DMS153 treated with DMSO at 0.1 percent for 48 hours (cell line): ENCODE data around the gene CCDC186.
A peak's percentile ranks its signal among the peaks of the same experiment; 100 is the strongest.
"Not testable (repeated sequence)": the region's sequence is repeated elsewhere in the genome, so short reads cannot be mapped to it uniquely, and the experiment has no call there.

Experiments
- DNase-seq: peaks from one replicate; lab custom pipeline; 2025; ENCODE audit not compliant: unreplicated experiment; lab: John Stamatoyannopoulos, UW

Gene CCDC186

DNA sequence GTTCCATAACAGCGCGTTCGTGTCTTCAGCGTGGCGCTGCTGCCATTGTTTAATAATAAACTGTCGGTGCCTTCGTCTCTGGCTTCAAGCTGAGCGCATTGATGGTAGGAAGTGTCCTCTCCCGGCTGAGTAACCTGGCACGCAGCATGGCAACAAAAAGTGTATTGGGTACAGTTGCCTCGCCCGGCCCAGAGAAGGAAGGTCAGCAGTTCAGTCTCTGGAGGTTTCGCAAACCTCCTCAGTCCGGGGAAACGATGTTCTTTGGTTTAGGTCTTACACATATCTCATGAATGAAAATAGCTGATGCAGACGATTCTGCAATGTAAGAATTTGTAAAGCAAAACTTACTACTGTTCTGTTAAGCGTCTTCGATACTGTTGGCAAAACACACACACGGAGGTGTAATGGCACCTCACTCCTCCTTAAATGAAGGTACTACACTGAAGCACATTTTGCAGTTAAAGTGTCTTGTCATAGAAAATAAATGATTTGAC, 739 bp upstream of the CCDC186 start:
- peak; percentile 75 for DNase-seq

DNA sequence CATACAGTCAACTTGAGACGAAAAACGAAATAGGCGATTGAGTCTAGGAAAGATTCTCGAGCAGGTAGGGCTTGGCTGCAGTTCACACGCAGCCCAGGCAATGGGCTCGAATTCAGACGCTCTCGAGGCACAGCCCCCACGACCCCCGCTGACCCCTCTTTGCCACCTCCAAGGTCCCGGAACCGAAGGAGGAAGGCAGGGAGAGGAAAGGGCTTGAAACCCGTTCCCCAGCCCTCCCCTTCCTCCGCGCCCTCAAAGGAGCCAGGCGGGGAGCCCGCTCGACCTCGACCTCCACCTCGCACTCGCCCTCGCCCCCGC, 441 bp downstream of the CCDC186 start:
- no peak for DNase-seq

DNA sequence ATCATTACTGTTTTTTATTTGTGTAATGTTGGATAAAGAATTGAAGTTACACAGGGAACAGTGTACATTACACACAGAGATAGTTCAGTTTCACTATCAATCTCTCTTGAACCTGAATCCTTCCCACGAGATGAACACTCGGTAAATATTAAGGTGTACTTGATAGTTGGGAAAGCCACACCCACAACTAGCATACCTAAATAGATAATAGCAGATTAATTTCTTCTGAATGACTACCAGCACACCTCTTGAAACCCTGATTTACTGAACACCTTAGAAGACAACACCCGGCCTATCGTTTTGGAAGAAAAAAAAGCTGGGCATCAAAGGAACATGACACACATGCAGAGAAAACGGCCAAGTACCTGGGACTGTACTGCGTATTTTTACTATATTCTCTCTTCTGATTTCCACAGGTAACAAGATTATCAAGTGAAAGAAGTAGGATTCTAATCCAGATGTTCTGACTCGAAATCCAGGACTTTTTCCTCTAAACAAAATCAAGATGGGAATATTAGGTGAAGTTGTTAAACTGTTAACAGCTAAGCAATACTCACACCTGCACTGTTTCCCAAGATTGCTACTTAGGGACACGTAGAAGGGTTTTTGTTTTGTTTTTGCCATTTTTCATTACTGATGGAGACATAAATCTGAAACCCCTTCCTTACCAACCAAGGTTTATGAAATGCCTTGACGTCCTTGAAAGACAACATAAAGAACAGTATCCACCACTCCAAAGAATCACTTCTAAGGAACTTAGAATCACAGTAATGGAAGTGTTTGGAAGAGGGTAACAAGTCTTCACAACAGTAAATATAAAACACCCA, 1.0 kb downstream of the CCDC186 start:
- DNase-seq, result no peak

DNA sequence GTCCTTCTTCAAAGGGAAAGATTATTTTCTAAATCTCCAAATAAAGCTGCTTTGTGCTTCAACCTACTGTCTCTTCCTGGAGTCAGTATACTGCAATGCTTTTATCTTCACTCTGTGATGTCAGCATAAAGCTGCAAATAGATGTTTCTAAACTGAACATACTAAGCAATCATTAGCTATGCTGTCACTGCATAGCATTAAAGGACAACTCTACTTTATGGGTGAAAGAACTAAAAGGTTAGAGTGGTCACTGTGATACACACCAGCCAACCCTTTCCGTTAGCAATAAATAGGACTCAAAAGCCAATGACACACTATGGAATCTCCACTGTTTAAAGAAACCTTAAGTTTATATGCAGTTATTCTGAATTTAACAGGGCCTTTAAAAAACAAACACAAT, 1.8 kb downstream of the CCDC186 start:
- DNase-seq, result no peak

DNA sequence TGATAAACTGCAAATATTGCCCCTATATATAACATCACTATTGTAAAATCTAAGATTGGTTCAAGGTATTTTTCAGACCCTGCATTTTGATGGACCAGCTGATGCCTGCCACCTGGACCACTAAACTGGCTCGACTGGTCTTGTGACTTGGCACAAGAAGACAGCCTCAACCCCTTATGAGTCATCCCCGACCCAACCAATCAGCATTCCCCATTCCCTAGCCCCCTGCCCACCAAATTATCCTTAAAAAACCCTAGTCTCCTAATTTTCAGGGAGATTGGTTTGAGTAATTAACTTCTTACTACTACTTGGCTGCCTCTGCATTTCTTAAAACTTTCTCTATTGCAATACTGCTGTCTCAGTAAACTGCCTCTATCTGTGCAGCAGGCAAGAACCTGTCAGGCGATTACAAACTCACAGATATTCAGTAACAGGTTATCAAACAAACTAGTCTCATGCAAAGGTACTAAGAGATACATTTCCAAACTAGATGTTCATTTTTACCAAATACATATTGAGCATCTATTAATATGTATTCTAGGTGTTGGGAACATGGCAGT, 5.5 kb downstream of the CCDC186 start:
- no peak for DNase-seq

DNA sequence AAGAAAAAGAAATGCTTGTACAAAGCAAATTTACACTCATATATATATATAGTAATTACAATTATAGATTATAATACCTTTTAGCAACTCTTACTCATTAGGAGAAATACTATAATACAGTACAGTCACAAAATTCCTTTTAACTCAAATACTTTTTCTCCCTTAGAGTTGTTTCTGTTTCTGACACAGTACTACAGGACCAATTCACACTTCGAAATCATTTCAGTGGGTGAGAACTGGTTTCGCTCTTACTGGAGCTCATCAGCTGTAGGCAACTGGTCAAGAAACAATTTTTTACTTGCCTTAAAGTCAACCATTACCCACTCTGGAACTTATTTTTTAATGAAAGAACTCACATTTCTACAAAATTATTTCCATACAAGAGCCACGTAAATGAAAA, 6.0 kb downstream of the CCDC186 start:
- DNase-seq, result no peak

DNA sequence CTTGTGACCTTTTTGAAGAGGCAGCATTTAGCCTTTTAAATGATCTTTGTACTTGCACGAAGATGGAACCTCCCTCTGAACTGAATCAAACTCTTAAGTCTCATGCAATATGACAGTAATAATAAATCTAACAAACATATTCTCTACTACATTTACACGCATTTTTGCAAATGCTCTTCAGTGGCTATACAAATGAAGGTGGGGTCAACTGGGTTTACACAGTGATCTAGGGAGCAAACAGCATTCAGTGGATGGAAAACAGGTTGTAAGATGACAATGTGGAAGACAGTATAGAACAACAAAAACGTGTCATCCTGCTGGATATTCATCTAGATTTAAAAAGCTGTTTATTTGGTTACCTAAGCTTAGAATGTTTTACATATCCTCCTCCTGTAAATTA, 7.5 kb downstream of the CCDC186 start:
- no peak for DNase-seq

DNA sequence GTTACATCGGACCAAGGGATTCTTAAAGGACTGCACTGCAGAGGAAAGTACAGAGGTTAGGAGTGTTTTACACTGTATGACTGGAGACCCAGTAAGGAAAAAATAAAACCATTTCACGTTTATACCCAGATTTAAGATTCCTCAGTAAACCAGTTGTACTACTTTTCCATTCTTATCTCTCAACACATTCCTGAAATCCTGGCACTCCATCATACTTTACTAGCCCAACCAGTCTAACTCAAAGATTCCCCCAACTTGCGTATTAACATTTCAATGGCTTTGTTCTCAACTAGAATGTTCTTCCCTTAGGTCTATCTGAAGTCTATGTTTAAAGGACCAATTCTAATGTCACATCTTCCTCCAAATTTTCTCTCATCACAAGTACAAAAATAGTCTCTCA, 8.0 kb downstream of the CCDC186 start:
- DNase-seq, result no peak

DNA sequence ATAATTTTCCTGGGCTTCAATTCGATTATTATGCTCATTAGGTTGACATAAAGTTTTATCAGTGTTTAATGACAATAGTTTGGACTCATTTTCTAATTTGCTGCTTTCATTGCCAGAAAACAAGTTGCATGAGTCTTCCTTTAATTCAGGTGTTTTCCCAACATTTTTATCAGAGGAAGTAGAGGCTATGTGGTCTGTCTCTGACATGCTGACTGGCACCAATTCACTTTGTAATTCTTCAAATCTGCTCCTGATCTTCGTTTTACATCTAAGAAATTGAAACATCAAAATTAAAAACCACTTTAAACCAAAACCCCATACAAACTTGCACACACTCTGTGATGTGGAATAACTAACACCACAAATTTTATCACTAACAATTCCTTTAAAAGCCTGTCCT, 10.9 kb downstream of the CCDC186 start:
- no peak for DNase-seq

DNA sequence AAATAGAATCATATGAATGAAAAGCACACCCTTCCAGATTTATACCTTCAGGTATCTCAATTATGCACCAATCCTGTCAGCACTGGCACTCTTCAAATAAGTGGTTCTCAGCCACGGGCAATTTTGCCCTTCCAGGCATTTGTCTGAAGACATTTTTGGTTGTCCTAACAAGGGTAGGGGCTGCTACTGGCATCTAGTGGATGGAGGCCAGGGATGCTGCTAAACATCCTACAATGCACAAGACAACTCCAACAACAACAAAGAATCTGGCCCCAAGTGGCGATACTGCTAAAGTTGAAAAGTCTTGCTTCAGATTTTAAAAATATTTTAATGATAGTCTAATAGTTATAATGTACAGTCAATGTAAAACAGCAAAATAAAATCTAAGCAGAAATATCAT, 16.1 kb downstream of the CCDC186 start:
- DNase-seq, result no peak

DNA sequence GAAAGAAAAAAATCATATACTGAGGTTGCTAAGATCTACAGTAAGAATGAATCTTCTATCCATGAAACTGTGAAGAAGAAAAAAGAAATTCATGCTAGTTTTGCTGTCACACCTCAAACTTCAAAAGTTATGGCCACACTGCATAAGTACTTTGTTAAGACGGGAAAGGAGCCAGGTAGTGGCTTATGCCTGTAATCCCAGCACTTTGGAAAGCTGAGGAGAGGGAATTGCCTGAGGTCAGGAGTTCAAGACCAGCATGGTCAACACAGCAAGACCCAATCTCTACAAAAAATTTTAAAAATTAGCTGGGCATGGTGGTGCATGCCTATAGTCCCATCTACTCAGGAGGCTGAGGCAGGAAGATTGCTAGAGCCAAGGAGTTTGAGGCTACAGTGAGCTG, 22.1 kb downstream of the CCDC186 start:
- no peak for DNase-seq

DNA sequence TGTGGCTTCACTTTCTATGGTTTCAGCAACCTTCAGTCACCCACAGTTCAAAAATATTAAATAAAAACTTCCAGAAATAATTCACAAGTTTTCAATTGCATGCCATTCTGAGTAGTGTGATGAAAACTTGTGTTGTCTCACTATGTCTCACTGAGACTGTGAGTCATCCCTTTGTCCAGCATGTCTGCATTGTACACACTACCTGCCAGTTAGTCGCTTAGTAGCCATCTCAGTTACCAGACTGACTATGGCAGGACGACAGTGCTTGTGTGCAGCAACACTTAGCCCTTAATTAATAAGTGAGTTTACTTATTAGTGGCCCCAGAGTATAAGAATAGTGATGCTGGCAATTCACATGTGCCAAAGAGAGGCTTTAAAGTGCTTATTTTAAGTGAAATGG, 22.5 kb downstream of the CCDC186 start:
- DNase-seq, result no peak

DNA sequence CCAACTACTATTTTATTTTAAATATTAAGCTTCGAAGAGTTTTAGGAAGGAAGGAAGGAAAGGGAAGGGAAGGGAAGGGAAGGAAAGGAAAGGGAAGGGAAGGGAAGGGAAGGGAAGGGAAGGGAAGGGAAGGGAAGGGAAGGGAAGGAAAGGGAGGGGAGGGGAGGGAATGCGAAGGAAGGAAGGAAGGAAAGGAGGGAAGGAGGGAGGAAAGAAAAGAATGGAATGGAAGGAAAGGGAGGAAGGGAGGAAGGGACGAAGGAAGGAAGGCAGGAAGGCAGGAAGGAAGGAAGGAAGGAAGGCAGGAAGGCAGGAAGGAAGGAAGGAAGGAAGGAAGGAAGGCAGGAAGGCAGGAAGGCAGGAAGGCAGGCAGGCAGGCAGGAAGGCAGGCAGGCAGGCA, 24.5 kb downstream of the CCDC186 start:
- DNase-seq, result not testable (repeated sequence)

DNA sequence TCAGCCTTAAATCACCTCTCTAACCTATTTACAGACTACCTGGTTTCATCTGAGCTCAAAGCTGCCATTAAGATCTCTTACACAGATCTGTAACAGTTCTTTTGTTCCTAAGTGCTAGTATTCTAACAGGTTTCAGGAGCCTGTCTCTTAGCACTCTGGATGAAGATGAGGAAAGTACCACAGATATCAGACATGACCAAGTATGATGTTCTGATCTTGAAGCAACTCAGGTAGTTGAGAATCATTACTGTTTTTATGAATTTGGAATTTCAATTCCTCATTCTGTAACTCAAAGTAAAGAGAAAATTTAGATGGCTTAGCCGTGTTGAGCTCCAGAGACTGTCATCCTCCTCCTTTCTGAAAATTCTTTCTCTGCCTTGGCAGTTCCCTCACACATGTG, 30.8 kb downstream of the CCDC186 start:
- no peak for DNase-seq

DNA sequence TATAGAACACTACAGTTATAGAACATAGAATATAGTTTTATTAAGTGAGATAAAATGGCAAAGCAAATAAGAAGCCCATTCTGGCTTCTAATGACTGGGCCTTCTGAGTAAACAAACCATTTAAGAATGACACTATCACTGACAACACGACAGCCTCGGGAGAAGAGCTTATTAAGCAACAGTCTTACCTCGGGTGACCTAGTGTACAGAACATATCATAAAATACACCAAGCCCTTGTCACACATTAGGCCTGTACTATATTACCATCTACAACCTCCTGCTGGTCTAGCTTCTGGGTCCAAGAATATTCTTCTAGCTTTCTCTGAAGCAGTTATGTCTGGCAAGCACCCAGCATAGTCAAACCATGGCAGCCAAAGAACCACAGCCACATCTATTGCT, 32.0 kb downstream of the CCDC186 start:
- no peak for DNase-seq

DNA sequence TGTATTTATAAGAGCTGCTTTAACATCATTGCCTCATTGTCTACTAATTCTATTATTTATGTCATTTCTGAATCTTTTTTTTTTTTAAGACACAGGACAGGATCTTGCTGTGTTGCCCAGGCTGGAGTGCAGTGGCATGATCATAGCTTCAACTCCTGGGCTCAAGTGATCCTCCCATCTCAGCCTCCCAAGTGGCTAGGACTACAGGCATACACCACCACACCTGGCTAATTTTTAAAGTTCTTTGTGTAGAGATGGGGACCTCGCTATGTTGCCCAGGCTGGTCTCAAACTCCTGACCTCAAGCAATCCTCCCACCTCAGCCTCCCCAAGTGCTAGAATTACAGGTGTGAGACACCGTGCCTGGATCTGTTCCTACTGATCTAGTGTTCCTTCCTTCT, 33.2 kb downstream of the CCDC186 start:
- DNase-seq, result not testable (repeated sequence)

DNA sequence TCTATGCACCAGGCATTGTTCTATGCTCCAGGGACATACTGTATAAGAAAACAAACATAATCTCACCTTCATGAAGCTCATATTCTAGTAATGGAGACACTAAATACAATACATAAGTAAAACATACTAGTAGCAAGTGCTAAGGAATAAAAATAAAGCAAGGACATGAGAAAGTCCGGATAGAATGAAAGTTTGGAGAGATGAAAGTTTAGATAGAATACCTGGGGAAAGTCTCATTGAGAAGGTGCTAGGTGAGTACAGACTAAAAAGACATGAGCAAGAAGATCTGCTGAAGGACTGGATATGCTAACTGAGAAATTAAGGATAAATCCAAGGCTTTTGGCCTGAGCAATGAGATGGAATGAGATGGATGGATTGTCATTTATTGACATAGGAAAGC, 34.0 kb downstream of the CCDC186 start:
- DNase-seq, result no peak

DNA sequence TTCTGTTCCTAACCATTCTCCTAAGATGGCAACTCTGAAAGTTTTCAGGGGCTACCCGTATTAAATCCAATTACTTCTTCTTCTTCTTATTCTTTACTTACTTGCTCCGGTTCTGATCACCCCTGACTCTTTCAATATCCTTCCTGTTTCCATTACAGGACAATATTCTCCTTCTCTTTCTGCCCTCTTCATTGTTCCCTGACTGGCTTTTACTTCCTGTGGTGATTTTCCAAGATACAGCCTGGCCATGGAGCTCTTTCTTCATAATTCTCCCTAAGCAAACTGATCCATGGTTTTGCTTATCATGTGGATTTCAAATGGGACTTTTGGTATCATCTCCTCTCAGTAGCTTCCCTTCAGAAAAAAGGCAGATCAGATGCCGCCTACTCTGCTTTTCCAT, 35.4 kb downstream of the CCDC186 start:
- DNase-seq, result no peak

DNA sequence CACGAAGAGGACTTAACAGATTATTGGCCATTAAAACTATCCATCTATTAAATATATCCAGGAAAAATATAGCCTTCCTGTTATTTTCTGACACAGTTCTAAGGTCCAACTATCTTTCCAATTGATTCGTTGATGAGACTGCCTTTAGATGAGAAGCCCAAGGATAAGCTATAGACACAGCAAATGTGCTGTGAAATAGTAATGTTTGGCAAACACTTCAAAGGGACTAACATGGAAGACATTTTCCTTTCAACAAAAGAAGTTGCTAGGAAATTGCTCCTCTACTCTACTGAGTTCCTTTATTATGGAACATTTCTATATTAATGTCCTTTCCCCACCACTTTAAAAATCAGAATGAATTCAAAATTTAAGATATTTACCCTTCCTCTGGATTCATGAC, 38.5 kb downstream of the CCDC186 start:
- DNase-seq, result no peak

DNA sequence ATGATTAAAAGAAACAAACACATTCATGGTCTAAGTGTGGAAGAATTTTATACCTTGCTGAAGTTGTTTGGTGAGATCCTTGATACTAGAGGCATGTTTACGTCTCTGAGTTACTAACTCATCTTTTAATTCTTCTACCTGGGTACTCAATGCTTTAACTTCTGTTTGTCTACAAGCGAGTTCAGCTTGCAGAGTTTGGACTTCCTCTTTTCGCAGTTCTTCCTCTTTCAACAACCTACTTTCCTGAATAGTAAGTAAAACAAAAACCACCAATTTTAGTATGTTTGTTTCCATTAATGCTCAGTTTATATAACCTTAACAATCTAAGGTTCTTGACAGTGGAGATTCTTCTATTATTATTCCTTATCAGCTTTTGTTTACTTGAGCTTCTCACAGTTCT, 42.9 kb downstream of the CCDC186 start:
- DNase-seq, result no peak

DNA sequence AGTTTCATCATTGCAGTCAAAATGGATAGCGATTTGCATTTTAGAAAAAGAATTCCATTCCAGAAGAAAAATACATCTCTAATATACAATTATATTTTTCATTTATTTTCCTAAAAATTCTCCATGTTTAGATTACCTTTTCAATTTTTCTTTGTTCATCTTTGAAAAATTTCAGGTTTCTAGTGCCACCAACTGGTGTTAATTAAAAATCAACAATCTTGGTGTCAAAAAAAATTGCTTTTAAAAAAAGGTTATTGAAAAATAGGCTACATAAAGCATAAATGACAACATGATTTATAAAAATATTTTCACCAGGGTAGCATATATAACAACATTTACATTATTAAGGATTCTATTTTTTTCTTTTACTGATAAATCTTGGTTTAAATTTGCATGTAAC, 53.0 kb downstream of the CCDC186 start:
- no peak for DNase-seq

DNA sequence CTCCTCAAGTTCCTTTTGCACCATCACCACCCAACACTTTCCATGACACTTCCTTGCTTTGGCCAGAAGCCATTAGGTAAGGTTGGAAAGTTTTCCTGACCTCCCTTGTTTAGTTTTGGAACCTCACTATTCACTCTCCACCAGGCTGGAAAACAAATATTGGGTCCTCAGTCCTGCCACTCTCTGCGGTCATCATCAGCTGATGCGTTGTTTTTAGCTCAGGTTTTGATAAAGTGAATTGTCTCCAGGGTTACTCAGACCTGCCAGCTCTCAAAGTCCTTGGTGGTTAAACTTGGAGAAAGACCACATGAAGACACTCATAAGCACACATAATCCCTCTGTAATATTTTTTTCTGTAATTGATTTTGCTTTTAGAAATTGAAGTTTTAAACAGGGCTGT, 55.5 kb downstream of the CCDC186 start:
- no peak for DNase-seq

DNA sequence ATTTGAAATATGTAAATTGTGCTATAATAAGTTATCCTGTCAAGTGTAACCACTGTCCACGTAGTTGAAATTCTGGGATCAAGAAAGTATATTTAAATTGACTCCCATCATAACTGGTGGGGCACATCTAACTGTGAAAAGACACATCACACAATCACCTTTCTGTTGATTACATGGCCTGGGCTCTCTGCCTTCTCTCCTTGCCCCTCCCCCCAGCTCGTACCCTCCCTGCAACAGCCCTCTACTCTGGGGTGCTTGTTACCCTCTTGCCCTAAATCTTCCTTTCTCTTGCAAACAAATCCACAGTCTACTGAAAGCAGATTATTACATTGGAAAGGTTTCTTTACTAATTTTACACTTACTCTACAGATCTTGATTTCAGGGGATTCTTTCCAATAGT, 56.3 kb downstream of the CCDC186 start:
- no peak for DNase-seq
